GM21390 (cell line): ENCODE measurements around the gene NIPAL3.
"Not testable (repeated sequence)": the region's sequence is repeated elsewhere in the genome, so short reads cannot be mapped to it uniquely, and the experiment has no call there.

ENCODE experiments used
- ATAC-seq: cut with Tn5 transposase; IDR thresholded peaks from one replicate; pipeline ENCODE4 v1.9.1; 2021; ENCODE audit not compliant: unreplicated experiment

NIPAL3 gene

GRCh38 chr1:24514946-24515345, 99.3 kb downstream of the NIPAL3 start:
- ATAC-seq = no peak

- ATAC-seq = not testable (repeated sequence)
Observed at GRCh38 chr1:24515671-24516209, 100.1 kb downstream of the NIPAL3 start.

GRCh38 chr1:24516506-24516905, 100.9 kb downstream of the NIPAL3 start:
- no peak for ATAC-seq

- no peak for ATAC-seq
Observed at GRCh38 chr1:24517898-24518297, 102.3 kb downstream of the NIPAL3 start.

GRCh38 chr1:24520282-24520681, 104.7 kb downstream of the NIPAL3 start:
- not testable (repeated sequence) for ATAC-seq
